IPS DF 4.7 (cell line): ENCODE measurements around the gene AMOTL1.

Source experiments
- DNase-seq: peaks from one replicate; pipeline ENCODE4 v3.0.0-alpha.2; 2013; ENCODE audit warnings: low spot score; ENCODE audit errors: extremely low read depth

Gene AMOTL1

DNA sequence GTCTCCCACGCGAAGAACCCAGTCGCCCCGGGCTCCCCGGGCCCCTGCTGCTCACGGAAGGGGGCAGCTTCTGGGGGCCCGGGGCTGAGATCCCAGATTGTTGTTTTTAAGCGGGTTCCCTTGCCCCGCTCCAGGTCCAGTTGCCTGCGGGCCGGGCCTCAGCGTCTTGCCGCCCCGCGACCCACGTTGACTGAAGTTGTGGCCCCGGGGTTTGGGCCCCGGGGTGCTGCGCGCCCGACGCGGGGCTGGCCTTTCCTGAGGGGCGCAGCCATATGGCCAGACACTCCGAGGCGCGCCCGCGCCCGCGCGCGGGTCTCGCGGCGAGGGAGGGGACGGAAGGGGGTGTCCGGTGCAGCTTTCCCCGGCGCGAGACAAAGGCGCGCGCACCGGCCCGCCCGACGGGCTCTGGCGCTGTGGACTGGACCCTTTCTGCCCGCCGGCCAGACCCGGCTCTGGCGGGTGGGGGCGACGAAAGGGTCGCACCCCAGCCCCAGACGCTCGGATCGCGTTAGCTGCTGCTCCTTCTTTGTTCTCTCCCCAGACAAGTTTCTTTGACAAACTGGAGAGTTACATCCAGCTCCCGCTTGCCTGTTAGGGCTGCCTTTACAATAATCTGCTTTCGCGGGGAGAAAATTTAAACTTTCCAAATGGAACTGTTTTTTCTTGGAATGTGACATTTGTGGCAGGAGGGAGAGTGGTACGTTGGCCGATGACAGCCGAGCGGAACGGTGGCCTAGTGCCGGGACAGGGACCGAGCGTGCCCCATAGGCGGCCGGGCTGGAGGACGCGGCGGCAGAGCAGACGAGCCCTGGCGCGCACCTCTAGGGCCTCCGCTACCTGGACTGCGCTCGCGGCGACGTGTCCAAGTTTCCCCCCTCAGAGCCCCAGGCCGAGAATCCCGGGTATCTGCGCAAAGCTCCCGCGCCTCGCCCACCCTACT lies 716 bp downstream of the AMOTL1 start:
- no peak for DNase-seq

DNA sequence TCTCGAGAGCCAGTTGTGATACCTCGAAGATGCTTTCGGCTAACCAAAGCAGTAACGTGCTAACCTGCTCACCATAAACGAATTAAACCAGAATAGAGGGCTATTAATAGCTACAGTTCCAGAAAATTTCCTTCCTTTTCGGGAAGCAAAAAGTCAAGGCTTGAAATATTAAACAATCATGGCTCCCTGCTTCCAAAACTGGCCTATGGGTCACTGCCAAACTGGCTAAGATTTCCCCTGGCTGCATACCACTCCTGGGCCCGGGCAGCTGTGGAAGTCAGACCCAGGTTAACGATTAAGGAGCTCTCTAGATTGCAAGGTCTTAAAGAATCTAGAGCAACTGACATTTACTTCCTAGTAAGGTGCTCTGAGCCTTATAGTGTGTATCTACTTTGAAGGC lies 1.7 kb downstream of the AMOTL1 start:
- no peak for DNase-seq

DNA sequence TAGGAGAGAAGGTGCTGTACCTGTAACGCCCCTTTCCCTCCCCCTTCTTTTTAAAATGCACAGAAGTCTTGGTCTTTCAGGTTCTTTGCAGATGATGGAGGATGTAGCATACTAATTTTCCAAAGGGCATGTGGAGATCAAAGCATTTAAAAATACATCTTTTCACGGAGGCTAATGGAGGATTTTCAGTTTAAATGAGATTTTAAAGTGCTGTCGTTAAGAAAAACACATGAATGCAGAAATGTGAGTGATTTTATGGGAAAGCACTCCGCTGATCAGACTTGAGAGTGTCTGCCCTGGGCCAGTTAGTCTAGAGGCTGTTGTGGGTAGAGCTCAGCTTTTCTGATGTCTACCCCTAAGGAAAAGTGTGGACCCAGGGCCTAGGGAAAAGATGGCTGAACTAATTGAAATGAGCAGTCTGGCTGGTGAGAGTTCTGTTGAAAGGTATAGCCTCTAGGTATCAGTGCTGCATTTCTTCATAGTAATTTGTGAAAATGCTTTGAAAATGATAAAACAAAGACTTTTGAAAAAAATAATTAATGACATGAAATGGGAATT lies 2.5 kb downstream of the AMOTL1 start:
- no peak for DNase-seq

DNA sequence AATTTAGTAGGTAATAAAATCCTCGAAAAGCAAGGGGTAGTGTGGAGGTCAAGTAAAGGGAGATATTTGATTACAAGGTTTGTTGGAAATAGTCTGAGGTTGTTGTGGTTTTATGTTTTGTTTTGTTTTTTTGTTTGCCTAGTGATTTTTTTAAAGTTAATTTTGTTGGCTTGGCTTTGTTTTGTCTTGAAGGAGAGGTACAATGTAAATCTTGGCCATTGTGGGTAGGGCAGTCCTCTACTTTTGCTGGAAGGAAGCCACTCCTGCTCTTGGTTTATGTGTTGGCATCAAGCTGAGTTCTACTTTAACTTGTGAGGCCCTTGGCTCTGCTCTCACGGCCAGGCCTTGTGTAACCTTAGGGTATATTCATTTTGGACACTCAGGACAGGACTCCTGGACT lies 3.2 kb downstream of the AMOTL1 start:
- no peak for DNase-seq

DNA sequence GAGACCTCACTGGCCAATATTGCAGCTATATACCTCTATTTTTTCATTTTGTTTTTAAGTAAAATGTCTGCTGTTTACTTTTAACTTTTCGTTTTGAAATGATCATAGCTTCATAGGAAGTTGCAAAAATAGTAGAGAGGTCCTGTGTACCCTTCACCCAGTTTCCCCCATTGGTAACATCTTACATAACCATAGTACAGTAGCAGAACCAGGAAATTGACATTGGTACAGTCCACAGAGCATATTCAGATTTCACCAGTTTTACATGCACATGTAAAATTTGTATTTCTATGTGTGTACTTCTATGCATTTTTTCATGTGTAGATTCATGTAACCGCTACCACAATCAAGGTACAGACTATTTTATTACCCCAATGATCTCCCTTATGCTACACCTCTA lies 3.8 kb downstream of the AMOTL1 start:
- DNase-seq: no peak

DNA sequence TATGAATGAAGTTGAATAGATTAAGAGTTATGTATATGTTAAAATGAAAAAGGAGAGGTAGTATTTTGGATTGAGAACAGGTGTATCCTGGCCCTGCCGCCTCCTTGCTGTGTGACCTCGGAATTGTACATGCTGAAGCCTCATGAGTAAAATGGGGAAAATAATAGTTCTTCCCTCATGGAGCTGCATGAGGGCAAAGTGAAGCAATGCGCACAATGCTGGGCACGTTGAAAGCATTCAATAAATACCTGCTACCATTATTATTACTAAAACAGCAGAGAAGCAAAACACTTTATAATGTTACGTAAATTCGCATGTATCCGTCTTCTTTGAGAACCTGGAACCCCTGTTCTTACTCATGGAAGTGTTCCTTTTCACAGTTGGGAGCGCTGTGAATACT lies 5.7 kb downstream of the AMOTL1 start:
- DNase-seq: no peak

DNA sequence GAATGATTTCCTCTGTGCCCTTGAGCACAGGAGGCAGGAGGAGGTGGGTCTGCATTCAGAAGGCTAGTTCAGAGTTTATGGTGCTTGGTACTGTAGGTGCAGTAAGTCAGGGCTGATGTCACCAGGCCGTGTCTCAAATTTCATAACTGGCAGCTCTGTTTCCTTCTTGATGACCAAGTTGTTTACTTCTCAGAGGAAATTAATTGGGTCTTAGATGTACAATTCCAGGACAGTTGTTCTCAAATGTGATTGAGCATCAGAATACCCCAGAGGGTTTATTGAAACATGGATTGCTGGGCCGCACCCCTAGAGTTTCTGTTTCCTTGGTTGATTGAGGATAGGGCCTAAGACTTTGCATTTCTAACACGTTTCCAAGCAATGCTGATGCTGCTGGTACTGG lies 6.2 kb downstream of the AMOTL1 start:
- no peak for DNase-seq

DNA sequence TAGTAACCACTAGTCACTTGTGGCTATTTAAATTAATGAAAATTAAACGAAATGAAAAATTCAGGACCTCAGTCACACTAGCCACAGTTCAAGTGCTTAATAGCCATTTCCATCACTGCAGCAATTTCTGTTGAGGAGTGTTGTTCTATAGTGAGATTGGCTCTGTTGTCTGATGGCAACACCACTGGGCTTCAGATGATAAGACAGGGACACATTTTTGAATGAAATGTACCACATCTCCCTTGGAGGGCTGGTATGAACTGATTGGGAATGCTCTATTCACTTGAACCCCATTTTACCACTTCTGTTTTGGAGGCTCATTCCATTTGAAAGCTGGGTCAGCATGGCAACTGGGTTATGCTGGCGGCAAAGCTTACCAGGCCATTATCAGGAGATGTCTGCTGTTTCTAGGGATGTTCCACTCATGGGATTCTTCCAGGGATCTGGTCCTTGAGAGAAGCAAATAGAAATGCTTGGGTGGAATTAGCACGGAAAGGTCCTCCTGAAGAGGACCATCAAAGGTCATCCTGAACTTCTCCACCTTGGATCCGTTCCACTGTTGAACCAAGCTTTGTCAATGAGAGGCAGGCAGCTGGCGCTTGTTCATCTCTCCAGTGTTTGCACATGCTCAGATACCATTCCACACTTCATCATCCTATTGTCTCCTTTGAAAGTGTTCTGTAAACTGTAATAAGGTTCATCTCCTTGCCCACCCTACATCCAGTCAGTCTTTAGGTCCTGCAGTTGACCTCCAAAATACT lies 7.6 kb downstream of the AMOTL1 start:
- DNase-seq: no peak

DNA sequence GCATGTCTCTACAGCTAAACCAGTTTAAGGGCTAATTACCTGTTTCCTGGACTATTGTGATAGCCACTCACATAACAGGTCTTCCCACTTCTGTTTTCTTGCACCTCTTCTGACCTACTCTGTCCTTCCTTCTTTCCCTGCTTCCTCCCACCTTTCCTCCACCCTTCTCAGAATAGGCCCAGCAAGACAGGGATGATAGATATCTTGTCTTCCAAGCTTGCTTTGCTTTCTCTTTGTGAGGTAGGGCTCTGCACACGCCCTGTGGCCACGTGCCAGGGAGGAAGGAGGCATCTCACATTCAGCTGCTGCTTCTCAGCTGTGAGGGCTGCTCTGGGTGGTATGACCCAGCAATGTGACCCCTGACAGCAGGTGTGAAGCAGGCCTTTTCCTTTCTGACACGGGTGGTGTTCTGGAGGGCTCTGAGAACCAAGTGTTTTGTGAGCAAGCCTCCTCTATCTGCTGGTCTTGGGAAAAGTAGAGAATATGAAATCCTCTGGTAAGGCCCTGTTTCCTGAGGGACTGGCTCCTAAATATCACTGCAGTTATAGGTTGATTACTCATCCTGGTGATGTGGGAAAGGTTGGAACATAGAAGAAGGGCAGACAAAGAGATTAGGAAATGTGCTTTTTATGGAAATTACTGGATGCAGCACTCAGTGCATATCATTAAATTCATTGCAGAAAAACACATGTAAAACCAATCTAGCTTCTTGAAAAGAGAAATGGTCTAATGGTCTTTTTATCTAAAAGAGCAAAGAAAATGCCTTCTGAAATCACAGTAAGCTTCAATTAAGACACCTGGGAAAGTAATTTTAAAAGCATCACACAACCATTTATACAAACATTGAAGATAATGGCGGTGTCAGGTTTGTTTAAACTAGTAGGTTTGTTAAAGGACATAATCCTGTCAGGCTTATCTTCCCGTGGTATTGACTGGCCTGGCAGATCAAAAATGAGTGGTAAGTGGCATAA lies 8.5 kb downstream of the AMOTL1 start:
- DNase-seq: no peak

DNA sequence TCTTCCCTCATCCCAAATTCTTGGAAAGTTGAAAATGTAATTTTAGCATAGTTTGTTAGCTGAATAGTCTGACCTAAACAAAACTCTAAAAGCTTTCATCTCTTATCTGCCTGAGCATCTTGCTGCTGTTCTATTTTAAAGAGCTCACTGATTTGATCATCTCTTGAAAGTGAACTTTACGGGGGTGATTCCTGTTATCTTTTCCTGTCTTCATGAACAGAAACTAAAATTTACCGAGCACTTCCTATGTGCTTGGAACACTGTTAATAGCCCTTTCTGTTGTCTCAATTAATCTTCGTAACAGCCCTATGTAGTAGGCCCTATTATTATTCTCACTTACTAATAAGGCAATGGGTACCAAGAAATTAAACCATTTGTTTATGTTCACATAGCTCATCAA lies 12.3 kb downstream of the AMOTL1 start:
- DNase-seq: no peak

DNA sequence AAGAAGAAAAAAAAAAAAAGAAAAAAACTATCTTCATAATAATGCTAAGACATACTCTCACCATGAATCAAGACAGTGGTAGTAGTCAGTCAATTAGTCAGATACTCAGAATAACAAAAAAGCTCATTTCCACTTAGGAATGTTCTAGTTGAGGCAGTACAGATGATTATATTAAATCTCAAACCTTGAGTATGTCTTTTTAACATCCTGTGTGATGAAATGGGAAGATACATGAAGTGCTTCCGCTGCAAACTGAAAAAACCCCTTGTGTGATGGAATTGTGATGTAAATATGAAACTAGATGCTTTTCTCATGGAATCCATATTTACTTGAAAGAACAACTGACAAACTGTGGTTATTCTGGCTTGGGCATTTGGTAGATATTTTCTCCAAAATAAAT lies 13.7 kb downstream of the AMOTL1 start:
- no peak for DNase-seq

DNA sequence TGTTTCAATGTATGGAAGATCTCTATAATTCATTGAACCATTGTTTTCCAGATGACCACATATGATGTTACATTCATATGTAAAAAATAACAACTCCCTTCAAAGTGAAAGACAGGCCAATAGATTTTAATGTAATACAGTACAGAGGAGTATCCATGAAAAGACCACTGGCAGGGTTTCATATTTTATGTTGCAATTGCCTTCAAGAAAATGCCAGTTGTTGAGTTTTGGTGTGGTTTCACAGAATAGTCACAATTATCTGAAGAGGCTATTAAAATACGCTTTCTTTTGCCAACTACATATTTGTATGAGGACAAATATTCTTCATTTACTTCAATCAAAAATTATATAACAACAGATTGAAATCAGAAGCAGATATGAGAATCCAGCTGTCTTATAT lies 14.3 kb downstream of the AMOTL1 start:
- DNase-seq: no peak

DNA sequence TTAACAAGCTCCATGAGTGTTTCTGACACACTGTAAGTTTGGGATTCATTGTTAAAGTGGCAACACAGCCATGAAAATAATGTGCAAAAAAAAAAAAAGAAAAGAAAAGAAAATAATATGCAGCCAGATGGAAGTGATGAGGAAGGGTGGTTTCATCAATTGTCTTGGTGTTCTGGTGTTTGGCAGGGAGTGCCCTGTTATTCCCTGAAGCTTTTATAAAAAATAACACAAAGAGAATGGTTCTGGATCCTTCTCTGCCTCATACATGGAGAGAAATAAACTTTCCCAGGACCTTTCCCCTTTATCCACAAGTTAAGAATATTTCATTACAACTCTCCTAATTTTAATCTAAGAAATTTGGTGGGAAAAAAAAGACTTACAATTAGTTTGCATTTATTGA lies 16.7 kb downstream of the AMOTL1 start:
- no peak for DNase-seq

DNA sequence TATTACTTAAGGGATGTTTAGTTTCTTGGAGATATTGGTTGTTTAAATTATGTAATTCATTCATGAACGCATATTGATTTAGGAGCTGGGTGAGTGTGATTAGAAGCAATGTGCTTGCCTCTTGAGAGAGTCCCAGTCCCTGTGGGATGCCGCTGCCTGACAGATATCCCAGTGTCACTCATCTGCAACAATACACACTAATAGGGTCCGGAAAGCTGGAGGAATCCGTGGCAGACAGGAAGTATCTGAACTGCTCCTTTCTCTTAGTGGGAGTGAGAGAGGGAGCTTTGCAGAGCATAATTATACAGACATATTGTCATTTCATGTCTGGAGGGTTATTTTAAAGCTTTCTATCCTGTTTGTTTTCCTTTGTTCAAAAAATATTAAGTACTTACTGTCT lies 17.4 kb downstream of the AMOTL1 start:
- DNase-seq: no peak

DNA sequence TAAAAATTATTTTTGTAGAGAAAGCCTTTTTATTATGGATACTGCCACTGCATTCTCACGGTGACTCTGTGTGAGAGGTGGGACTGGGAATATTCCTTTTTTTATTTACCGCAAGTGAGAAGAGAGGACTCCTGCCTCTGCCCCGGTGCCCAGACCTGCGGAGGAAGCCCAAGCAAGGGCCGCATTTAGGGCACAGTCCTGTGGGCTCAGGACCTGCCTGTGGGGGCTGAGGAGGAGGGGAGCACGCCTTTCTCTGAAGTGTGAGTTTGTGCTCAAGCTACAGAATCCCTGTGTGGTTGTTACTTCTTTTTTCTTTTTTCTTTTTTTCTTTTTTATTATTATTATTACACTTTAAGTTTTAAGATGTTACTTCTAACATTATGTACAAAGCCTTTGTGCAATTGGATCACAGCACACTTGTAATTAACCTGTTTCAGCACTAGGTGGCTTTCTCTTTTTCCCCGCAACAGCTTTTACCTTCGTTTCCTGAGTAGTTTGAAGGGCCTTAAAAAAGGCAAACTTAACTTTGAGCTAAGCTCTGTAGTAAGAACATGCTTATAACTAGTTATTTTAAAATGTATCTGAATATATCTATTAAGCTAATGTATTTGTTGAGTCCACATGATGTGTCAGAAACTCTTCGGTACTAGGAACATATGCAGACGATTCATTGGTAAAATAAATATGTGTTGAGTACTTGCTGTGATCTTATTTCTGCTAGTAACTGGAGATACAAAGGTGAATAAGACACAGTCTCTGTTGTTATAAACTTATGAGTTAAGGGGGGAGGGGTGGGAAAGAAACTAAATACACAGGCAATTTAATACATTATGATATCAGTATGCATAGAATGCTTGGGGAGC lies 18.3 kb downstream of the AMOTL1 start:
- DNase-seq: no peak

DNA sequence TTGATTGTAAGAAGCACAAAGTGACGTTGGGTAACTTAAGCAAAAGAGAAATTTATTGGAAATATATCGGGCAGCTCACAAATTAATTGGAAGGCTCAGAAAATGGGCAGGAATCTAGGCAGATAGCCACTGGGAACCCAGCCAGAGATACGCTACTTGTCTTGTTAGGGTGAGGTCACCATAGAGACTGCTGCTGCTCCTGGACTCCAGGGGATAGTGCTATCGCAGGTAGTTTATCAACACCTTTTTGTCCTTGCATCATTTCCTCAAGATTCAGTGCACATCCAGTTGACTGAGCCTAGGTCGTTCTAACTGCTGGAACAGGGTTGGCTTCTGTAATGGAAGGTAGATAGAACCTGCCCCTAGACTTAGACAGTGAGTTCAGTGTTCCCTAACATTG lies 19.6 kb downstream of the AMOTL1 start:
- no peak for DNase-seq

DNA sequence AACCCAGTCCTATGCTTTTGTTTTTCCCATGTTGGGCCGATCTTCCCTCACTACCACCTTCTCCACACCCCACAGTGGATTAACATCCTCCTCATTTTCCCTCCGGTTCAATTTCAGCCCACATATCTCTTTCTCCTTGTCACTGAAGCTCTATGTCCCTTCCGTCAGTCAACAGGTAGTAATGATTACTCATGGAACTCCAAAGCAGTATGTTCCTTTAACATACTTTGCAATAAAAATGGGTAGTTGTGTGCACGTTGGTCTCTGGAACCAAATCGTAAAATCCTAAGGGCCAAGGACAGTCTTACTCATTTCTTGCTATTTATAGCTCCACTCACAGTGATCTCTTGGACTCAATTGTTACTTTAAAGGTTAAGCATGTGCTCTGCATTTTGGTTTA lies 20.2 kb downstream of the AMOTL1 start:
- no peak for DNase-seq

DNA sequence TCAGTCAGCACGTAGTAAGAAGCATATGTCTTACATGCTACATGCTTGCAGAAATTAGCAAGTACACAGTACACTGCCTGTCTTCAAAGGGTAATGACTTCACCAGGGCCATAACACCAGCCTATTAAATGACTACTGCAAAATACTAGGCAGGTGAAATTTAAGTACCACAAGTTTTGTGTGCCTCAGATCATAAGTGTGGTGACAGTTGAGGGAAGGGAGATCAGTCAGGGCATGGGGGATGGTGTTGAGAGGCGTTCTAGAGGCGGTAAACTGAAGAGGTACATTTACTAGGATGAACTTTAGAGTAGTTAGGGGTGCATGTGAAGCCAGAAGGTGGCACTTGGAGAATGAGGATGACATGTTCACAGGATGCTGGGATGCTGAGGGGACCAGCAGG lies 22.0 kb downstream of the AMOTL1 start:
- DNase-seq: no peak

DNA sequence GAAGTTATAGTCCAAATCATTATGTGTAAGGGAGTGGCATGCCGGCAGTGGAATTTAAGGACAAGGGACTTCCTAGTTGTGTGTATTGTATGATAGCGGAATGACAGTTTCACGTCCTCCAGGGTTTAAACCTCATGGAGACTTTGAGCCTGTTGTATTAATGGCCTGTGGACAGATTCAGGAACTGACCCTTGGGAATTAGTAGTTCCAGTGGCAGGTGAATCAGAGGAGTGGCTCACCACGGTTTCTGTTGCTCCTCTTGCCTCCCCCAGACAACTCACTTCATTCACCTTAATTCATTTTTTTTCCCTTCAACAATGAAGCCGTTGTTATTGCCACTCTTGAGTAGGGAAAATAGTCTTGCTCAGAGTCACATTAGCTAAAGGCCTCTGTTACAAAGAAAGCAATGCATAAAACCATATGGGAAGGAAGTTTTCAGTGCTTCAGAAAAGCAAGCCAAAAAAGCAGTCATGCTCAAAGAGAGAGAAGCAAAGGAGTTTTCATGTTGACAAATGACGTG lies 22.6 kb downstream of the AMOTL1 start:
- no peak for DNase-seq
